Measurements from ENCODE around the gene NEAT1.

Gene NEAT1

GRCh38 chr11:65422633-65423515 lies at the start of gene NEAT1:
TSS of gene NEAT1 (plus strand) at chr11:65422798.
- DNase-seq (ENCODE audit: low read depth, low spot score), result peak; percentile 94

DNA sequence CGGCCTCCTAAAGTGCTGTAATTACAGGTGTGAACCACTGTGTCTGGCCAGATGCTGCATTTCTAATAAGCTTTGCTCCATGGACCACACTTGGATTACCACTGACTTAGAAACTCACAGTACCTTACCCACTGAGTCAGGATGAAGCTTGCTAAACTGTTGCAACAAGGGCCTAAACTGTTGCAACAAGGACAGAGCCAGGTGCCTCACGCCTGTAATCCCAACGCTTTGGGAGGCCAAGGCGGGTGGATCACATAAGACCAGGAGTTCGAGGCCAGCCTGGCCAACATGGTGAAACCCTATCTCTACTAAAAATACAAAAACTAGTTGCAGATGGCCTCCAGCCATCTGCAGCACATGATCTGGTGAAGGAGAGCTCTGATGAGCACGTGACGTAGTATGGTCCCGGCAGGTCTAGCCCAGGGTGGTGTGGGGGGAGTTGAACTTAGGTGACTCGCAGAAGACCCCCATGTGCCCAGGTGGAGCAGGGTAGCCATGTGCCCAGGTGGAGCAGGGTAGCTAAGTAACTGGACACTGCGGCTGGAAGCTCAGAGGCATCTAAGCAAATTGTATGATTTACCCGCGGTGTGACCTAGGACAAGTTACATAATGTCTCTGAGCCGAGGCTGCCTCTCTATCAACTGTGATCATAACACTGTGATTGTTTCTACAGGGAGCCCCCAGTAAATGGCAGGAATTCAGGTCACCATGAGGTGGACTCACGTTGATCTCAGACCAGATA lies 48.6 kb upstream of the NEAT1 start:
- no peak for DNase-seq (ENCODE audit: low read depth, low spot score)

- DNase-seq (ENCODE audit: low read depth, low spot score), result no peak
Measured at GRCh38 chr11:65375012-65375411, 47.6 kb upstream of the NEAT1 start.

GRCh38 chr11:65376138-65376713 lies 46.4 kb upstream of the NEAT1 start:
- no peak for DNase-seq (ENCODE audit: low read depth, low spot score)

DNA sequence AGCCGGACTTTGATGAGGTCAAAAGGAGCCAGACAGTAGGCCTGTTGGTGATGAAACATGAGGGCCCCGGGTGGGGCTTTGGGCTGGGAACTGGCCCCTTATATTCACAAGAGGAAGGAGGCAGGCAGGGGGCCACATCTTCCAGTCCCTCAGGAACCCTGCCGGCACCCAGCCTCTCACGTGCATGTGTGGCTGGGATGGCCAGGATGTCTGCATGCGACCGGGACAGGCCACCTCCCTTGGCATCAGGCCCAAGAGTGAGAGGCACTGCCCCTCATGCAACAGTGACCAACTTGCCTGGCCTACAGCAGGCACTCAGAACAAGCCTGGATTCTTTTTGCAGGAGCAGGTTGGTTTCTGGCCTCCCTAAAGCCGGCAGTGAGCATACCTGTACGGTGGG lies 45.6 kb upstream of the NEAT1 start:
- DNase-seq (ENCODE audit: low read depth, low spot score), result no peak

GRCh38 chr11:65377777-65378176 lies 44.8 kb upstream of the NEAT1 start:
- no peak for DNase-seq (ENCODE audit: low read depth, low spot score)

DNA sequence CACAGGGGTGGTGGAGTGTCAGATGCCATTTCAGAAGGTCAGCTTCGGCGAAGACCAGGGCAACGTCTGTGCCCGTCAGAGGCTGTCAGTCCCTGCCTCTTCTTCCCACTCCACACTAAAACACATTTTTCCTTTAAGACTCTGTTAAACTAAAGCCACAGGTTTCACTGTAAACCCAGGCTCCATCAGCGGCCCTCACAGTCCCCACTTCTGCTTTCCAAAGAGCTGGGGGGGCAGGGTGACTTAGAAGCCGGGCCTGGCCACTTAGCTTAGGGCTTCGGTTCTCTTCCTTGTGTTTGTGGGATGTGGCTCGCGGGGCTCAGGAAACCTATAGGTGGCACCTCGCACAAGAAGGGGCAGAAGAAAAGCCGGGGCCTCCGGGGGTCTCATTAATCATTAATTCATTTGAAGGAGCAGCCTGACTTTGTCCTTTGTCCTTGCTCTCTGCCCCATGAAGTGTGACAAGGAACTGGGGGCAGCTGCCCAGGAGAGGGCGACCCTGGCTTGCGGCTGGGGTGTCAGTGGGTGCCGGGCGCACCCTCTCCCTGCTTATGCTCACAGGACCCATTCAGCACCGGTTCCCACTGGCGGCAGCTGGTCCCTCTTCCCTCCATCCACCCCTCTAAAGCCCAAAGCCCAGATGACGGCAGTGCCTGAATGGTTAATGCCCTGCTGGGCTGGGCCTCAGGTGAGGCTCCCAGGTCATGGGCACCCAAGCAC lies 44.2 kb upstream of the NEAT1 start:
- DNase-seq (ENCODE audit: low read depth, low spot score), result no peak

GRCh38 chr11:65378928-65379638 lies 43.5 kb upstream of the NEAT1 start:
- DNase-seq (ENCODE audit: low read depth, low spot score), result peak; percentile 22

DNA sequence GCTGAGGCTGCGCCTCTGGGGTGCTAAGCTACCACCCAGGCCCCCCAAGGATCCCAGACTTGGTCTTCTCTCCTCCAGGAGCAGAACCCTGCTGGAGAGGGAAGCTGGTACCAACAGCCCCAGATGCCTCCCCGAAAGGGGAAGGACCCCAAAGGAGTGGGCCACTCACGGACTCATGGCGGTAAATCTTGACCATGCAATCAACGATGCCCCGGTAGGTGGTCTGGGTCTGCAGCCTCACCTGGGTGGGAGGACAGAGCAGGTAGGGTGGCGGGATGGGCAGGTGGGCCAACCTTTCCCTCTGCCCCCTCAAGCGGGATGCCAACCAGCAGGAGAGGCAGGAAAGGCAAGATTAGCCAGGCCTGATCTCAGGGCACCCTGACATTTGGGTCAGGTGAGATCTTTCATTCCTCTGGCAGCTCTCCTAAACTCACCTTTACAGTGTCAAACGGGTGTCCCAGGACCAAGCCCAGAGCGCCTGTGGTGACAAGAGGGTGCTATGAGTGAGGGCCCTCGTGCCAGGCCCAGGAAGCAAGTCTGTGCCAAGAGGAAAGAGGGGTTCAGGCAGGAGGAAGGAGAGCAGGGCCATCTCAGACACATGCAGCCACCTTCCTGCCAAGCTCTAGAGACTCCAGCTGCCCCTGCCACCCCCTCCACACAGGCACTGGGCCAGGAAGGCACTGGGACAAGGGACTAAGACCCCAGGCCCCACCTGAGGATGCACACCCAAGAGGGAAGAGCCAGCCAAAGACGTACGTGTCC lies 42.7 kb upstream of the NEAT1 start:
- no peak for DNase-seq (ENCODE audit: low read depth, low spot score)

GRCh38 chr11:65380460-65381119 lies 42.0 kb upstream of the NEAT1 start:
- DNase-seq (ENCODE audit: low read depth, low spot score), result no peak

- DNase-seq (ENCODE audit: low read depth, low spot score), result peak; percentile 85
Measured at GRCh38 chr11:65381716-65382032, 40.9 kb upstream of the NEAT1 start.

DNA sequence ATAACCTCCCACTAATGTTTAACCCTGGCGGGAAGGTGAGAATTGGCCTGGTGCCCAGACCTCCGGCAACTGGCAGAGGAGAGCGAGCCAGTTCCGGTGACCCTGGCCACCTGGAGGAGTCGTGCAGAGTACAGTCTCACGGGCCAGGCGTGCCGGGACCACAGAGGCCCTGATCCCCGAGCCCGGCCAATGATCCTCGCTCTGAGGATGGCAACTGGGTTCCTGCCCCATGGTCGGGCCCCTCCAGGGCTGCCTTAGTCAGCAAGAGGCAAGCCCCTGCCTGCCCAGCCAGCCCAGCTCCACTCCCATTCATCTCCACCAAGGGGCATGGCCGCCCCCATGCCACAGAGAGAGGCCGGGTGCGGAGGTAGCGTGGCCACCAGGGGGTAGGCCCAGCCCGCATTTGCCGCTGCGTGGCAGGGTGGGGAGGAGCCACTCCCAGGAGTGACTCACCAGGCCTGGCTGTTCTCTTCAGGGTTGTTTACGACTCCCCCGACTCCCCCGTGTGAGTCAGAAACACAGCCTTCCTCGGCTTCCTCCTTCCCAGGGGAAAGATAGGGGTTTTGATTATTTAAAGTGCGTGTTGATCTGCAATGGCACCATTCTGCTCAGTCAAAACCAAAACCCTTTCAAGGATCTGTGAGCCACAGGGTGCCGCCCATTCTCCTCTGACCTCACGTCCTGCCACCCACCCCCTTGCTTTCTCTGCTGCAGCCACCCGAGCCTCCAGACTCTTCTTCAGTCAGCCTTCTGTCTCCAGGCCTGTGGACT lies 40.4 kb upstream of the NEAT1 start, which contains the start of gene SLC25A45:
Gene SLC25A45 (minus strand): TSS at position 614 of the 771 bp plus-strand sequence. CDS start 695 bp downstream, outside the sequence.
- peak; percentile 98 for DNase-seq (ENCODE audit: low read depth, low spot score)

DNA sequence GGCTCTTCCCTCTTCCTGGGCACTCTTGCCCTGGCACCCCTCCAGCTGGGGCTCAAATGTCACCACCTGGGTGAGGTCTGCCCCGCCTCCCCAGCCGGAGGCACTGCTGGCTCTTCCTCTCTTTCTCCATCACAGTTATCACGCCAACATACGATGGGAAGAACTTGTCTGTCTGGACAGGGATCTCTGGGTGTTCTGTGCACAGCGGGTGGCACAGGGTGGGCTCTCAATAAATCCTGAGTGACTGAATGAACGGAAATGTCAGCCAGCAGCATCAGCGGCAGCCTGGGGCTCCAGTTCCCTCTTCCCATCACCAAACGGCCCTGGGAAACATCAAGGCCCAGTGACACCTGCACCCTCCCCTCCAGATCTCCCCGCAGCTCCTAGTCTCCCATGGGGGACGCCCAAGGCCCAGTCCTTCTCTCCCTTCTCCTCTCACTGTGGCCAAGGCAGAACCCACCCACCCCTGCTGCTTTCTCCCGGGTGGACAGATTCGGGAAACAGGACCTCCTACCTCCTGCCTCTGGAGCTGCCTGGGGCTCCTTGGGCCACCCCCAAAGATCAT lies 39.7 kb upstream of the NEAT1 start:
- DNase-seq (ENCODE audit: low read depth, low spot score), result no peak

DNA sequence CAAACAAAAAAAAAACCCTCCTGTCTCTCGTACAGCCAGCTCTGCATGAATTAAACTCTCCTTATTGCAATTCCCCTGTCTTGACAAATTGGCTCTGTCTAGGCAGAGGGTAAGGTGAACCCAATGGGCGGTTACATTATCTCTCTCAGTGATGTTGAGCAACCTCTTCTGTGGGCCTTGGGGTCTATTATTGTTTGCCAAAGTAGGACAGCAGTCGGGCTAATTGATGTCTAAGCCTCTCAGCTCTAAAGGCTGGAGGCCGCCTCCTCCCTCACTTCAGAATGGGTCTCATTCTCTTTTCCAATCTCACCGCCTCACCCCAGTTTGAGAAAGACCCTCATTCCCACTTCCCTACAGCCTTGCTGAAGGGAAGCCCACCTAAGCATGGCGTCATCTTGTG lies 38.8 kb upstream of the NEAT1 start:
- DNase-seq (ENCODE audit: low read depth, low spot score), result no peak

DNA sequence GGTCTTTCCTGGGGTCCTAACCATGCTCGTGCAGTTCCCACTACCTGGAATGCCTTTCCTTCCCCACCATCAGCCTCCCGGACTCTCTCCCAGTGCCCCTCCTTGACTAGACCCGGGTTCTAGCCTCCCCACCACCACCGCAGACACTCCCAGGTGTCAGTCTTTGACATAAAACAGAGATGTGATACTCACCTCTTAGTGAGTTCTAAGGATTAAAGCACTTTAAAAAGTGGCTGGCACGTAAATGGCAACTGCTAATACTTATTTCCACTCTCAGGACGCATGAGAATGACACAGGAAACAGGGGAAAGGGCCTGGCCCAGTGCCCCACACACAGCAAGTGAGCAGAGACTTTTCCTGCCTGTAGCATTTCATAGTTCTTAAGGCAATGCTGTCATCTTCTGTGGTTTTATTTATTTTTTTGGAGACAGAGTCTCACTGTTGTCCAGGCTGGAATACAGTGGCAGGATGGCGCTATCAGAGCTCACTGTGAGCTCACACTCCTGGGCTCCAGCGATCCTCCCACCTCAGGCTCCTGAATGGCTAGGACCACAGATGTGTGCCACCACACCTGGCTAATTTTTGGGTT lies 38.2 kb upstream of the NEAT1 start:
- DNase-seq (ENCODE audit: low read depth, low spot score), result no peak

DNA sequence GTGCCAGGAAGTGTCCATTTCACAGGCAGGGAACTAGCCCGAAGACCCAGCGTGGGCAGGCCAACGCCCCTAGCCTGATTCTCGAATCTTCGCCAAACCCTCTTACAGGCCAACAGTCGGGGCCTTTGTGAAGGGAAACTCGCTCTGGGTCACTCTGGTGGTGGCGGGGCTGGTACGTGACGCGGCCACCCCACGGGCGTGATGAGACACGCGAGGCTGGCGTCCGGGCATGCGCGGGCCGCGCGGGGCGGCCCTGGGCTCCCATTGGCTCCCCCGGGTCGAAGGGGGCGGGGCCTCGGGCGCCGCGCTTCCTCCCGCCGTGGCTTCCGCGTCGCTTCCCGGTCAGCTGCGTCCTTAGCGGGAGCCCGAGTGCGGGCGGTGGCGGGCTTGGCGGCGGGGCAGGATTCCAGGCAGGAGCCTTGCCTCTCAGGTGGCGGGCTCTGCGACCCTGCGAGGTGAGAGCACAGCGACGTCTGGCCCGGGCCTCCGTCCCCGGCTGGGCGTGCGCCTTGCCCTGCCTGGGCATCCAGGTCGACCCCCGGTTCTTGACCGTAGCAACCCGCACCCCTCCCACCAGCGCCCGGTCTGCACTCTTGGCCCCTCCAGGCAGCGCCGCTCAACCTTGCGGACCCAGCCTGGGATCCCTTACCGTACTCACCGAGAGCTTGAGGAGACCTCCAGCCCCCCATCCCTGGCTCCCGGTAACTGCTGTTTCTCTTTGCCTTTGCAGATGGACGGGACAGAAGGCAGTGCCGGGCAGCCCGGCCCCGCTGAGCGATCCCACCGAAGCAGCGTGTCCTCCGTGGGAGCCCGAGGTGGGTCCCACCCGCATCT lies 36.1 kb upstream of the NEAT1 start, which contains the start of gene FRMD8:
Gene FRMD8 (plus strand): TSS at position 331 of the 834 bp plus-strand sequence. CDS start 400 bp downstream, at position 731.
- DNase-seq (ENCODE audit: low read depth, low spot score), result peak; percentile 94

DNA sequence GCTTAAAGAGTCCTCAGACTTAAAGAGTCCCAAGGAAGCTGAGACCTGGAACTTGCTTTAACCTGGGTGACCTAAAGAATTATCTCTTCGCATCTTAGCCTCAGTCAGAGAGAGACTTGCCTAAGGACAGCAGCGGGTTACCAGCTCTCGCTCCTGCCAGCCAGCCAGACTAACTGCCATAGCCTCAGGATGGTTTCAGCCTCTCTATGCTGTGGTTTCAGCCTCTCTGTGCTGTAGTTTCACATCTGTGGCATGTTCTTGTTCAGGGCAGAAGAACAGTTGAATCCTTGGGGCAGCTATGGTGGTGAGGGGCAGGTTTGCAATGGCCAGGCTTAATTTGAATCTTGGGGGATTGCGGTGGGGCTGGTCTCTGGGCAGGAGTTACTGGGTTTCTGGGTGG lies 33.9 kb upstream of the NEAT1 start:
- no peak for DNase-seq (ENCODE audit: low read depth, low spot score)
